NB4 (cell line): Measurements from ENCODE around the gene TAF1B.

Experiments
- CTCF ChIP-seq: IDR thresholded peaks from one replicate; pipeline ENCODE4 v1.5.1; 2012; ENCODE audit warnings: low read depth, low read length
- MAX ChIP-seq: IDR thresholded peaks from 2 replicates; pipeline ENCODE4 v1.6.1; 2011; ENCODE audit warnings: low read depth, low read length
- POLR2A ChIP-seq: IDR thresholded peaks from 2 replicates; pipeline ENCODE4 v1.6.1; 2011; ENCODE audit warnings: mild to moderate bottlenecking; ENCODE audit not compliant: insufficient read length; ENCODE audit errors: extremely low read depth

- TF ChIP-seq CTCF (no peak), POLR2A (no peak), MAX (no peak)
Measured at GRCh38 chr2:9811216-9811615, 32.1 kb upstream of the TAF1B start.
